ENCODE data around the gene ZNF442.

GRCh38 chr19:12353375-12353774, 12.1 kb downstream of the ZNF442 start:
- TF ChIP-seq NANOG (IDR thresholded peaks at IDR 0.05; ENCODE audit: borderline replicate concordance) = no peak
- TF ChIP-seq CTCF (conservative IDR thresholded peaks at IDR 0.05; ENCODE audit: low read depth in 2 of 2) = no peak
- no peak for TF ChIP-seq POLR2AphosphoS5 (IDR thresholded peaks at IDR 0.05; ENCODE audit: low read depth)
- no peak for TF ChIP-seq EZH2phosphoT487 (IDR thresholded peaks at IDR 0.05; ENCODE audit: unreplicated experiment)
- TF ChIP-seq ZNF331 (CRISPR knock-in tag; IDR thresholded peaks at IDR 0.05; ENCODE audit: low read depth) = no peak
